Right ventricle myocardium inferior (tissue), 1 donor: Measurements from ENCODE around the gene MPI. TPM values are rescaled to one million over a fixed set of nuclear protein-coding genes. Genes with fewer than 3 reads are reported as not detected.

Source experiments
- microRNA-seq: library from miRNA; unstranded; fragments of <30 nt; microRNA quantifications from one replicate; pipeline ENCODE4 v1.2.0, GENCODE V29; 2020
- total RNA-seq: library from RNA; stranded (reverse); fragmentation: NEBNext Ultra II Directional; extraction: Animal tissue kit (Norgen Biotek cat#: 25700); gene quantifications from one replicate; pipeline ENCODE4 v1.2.1, GENCODE V29; 2021
- donor health status: DM: no; HTN: yes; CAD: no; lungs with severe emphysema.

Gene MPI
- total RNA-seq, 1 donor from 2014 or later, result 60.8 TPM

Small RNA genes within 50 kb of the gene (microRNA-seq; reads per million reads assigned to microRNA genes)
- not detected for gene MIR6882

Other genes with a start within 250 kb of the MPI start
- gene EDC3, start 194.0 kb upstream of the MPI start, total RNA-seq, result 13.5 TPM
- 0.32 TPM for gene CYP1A1, start 164.5 kb upstream of the MPI start, total RNA-seq
- not detected for gene CYP1A2, start 141.2 kb upstream of the MPI start, total RNA-seq
- 41.8 TPM for gene CSK, start 108.0 kb upstream of the MPI start, total RNA-seq
- 21.9 TPM for gene LMAN1L, start 77.2 kb upstream of the MPI start, total RNA-seq
- 2.8 TPM for gene CPLX3, start 63.4 kb upstream of the MPI start, total RNA-seq
- gene ULK3, start 46.9 kb upstream of the MPI start, total RNA-seq, result 42.3 TPM
- 42.6 TPM for gene SCAMP2, start 16.7 kb upstream of the MPI start, total RNA-seq
- gene FAM219B, start 16.8 kb downstream of the MPI start, total RNA-seq, result 110 TPM
- gene COX5A, start 48.0 kb downstream of the MPI start, total RNA-seq, result 1,490 TPM
- 2.7 TPM for gene RPP25, start 66.7 kb downstream of the MPI start, total RNA-seq
- gene SCAMP5, start 105.5 kb downstream of the MPI start, total RNA-seq, result 1.9 TPM
- gene PPCDC, start 133.5 kb downstream of the MPI start, total RNA-seq, result 5.2 TPM